Esophagus muscularis mucosa (tissue), 4 donors: ENCODE measurements around the gene NINJ2.
"Not testable (repeated sequence)": the region's sequence is repeated elsewhere in the genome, so short reads cannot be mapped to it uniquely, and the experiment has no call there.

ENCODE experiments used
- CTCF ChIP-seq, 3 experiments: fragments of 200-600 bp in 2 of 3; fragments of 450-650 bp in 1 of 3; sonication (generic) in 2 of 3; IDR thresholded peaks; one replicate each; pipeline ENCODE4 v1.5.1; 2017 to 2019; ENCODE audit warnings: antibody characterized with exemption in 3 of 3, mild to moderate bottlenecking in 2 of 3, moderate library complexity in 1 of 3
- EP300 ChIP-seq: sonication (generic); formaldehyde crosslinking; IDR thresholded peaks from one replicate; pipeline ENCODE4 v1.6.1; 2017; ENCODE audit warnings: antibody characterized with exemption
- POLR2A ChIP-seq: fragments of 450-650 bp; IDR thresholded peaks from one replicate; pipeline ENCODE4 v1.6.1; 2017; ENCODE audit warnings: antibody characterized with exemption, moderate library complexity, mild to moderate bottlenecking, low read depth
- POLR2AphosphoS5 ChIP-seq, 2 donors: sonication (generic); formaldehyde crosslinking; IDR thresholded peaks; one replicate each; pipeline ENCODE4 v1.6.1; 2017; ENCODE audit warnings: antibody characterized with exemption in 2 of 2

- TF ChIP-seq CTCF (IDR thresholded peaks at IDR 0.05); POLR2A; POLR2AphosphoS5 (IDR thresholded peaks at IDR 0.05); EP300: not testable (repeated sequence)
These were observed 21.9 kb downstream of the NINJ2 start for GRCh38 chr12:641321-641720.
